Subcutaneous abdominal adipose tissue (tissue), 5 donors: Measurements from ENCODE around the gene MAST3.

Experiments
- H3K27ac ChIP-seq: one replicate; pipeline ENCODE4 v1.7.0; 2013; ENCODE audit warnings: low read depth, mild to moderate bottlenecking, inconsistent platforms, low read length, moderate library complexity
- H3K27me3 ChIP-seq, 5 donors: one replicate each; pipeline ENCODE4 v1.7.0; 2013; ENCODE audit warnings: low read length in 5 of 5, inconsistent platforms in 1 of 5; ENCODE audit not compliant: control insufficient read depth in 5 of 5, insufficient read depth in 4 of 5
- H3K36me3 ChIP-seq, 5 donors: one replicate each; pipeline ENCODE4 v1.7.0; 2013; ENCODE audit warnings: low read length in 5 of 5; ENCODE audit not compliant: control insufficient read depth in 5 of 5, insufficient read depth in 5 of 5
- H3K4me1 ChIP-seq, 5 donors: one replicate each; pipeline ENCODE4 v1.7.0; 2013; ENCODE audit warnings: low read length in 5 of 5, mild to moderate bottlenecking in 3 of 5, moderate library complexity in 1 of 5; ENCODE audit not compliant: control insufficient read depth in 5 of 5, insufficient read depth in 5 of 5
- H3K4me3 ChIP-seq, 5 donors: one replicate each; pipeline ENCODE4 v1.7.0; 2013; ENCODE audit warnings: low read length in 5 of 5, low read depth in 1 of 5
- H3K9ac ChIP-seq, 5 donors: one replicate each; pipeline ENCODE4 v1.7.0; 2013; ENCODE audit warnings: low read length in 5 of 5, mild to moderate bottlenecking in 4 of 5, moderate library complexity in 3 of 5
- H3K9me3 ChIP-seq, 5 donors: one replicate each; pipeline ENCODE4 v1.7.0; 2013; ENCODE audit warnings: low read length in 5 of 5; ENCODE audit not compliant: control insufficient read depth in 5 of 5
- donor health status: healthy.
- donor health status: healthy.
- donor health status: healthy.
- donor health status: healthy.
- donor health status: healthy.

The MAST3 gene

DNA sequence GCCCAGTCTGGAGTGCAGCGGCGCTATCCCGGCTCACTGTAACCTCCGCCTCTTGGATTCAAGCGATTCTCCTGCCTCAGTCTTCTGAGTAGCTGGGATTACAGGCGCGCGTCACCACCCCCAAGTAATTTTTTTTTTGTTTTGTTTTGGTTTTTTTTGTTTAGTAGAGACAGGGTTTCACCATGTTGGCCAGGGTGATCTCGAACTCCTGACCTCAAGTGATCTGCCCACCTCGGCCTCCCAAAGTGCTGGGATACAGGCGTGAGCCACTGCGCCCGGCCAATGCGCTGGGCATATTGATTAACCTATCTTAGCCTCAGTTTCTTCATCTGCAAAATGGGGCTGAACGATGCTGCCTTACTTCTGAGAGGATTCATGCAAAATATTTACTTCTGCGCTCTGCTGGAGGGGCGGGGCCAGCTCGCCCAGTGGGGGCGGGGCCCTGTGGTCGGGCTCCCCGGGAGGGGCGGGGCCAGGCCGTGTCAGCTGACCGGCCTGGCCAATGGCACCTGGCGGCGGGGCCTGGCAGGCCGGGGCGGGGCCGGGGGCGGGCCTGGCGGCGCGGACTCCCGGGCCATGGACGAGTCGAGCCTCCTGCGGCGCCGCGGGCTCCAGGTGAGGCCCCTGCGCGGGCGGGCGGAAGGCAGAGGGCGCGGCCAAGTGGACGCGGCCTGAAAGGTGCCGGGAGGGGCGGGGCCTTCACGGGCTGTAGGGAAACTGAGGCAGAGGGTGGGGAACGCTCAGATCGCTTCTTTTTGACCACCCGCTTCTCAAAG, at the start of gene MAST3:
Gene MAST3, plus strand, starts transcription at position 562 of the 776 bp plus-strand sequence. Its CDS starts 15 bp downstream, at position 577.
- H3K4me1 ChIP-seq, result peaks cover 0 to 26% (median 21%) of the 10 kb centered on the region in 5 donors
- peaks cover 0 to 13% (median 0%) of the 10 kb centered on the region in 5 donors for H3K27me3 ChIP-seq
- H3K36me3 ChIP-seq, result no peaks in the 10 kb centered on the region
- peak within 1 kb of the TSS; percentile 54 to 80 (median 71) for H3K4me3 ChIP-seq
- H3K9me3 ChIP-seq, result no peaks in the 10 kb centered on the region
- H3K9ac ChIP-seq, result peak within 1 kb of the TSS in 4 of 5 donors; percentile 55 to 84 (median 76)
- no peak within 1 kb of the TSS for H3K27ac ChIP-seq

GRCh38 chr19:18049385-18049784, 48.2 kb upstream of the MAST3 start:
- Histone ChIP-seq H3K4me3 (peak overlapping the region in 1 of 5 donors; percentile 22), H3K4me1 (peaks cover 0 to 47% (median 46%) of the 10 kb centered on the region in 5 donors), H3K27ac (peak overlapping the region; percentile 75)

GRCh38 chr19:18051887-18052286, 45.7 kb upstream of the MAST3 start:
- Histone ChIP-seq H3K9ac (peak overlapping the region in 1 of 5 donors; percentile 47), H3K27me3 (no peaks in the 10 kb centered on the region), H3K27ac (no peak overlapping the region), H3K4me1 (peaks cover 0 to 32% (median 27%) of the 10 kb centered on the region in 5 donors), H3K9me3 (no peaks in the 10 kb centered on the region), H3K4me3 (peak overlapping the region in 3 of 5 donors; percentile 27 to 55 (median 46)), H3K36me3 (no peaks in the 10 kb centered on the region)

More at GRCh38 chr19:18049385-18049784, 48.2 kb upstream of the MAST3 start:
- no peaks in the 10 kb centered on the region for H3K9me3 ChIP-seq
- no peaks in the 10 kb centered on the region for H3K36me3 ChIP-seq
- no peak overlapping the region for H3K9ac ChIP-seq
- no peaks in the 10 kb centered on the region for H3K27me3 ChIP-seq

GRCh38 chr19:18053576-18054219, 43.9 kb upstream of the MAST3 start:
- H3K9me3 ChIP-seq, result no peaks in the 10 kb centered on the region
- H3K9ac ChIP-seq, result no peak overlapping the region
- H3K36me3 ChIP-seq, result no peaks in the 10 kb centered on the region
- H3K4me1 ChIP-seq, result peaks cover 0 to 40% (median 36%) of the 10 kb centered on the region in 5 donors
- H3K27ac ChIP-seq, result no peak overlapping the region
- H3K27me3 ChIP-seq, result no peaks in the 10 kb centered on the region
- no peak overlapping the region for H3K4me3 ChIP-seq

DNA sequence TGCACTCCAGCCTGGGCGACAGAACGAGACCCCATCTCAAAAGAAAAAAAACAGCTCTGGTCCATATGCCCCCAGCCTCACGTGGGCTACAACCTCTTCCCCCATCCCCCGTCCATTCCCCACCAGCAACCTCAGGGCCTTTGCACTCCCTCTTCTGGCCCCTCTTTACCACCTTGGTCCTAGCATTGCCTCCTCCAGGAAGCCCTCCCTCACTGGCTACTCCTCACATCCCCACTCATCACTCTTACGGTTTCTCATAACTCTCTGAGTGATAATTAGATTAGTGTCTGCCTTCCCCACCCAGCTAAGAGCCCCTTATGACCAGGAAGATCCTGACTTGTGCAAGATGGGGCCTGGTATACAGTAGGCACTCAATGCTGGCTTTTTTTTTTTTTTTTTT, 41.6 kb upstream of the MAST3 start:
- Histone ChIP-seq H3K4me3 (no peak overlapping the region), H3K36me3 (no peaks in the 10 kb centered on the region), H3K4me1 (peaks cover 0 to 24% (median 22%) of the 10 kb centered on the region in 5 donors), H3K27ac (no peak overlapping the region), H3K27me3 (no peaks in the 10 kb centered on the region), H3K9me3 (no peaks in the 10 kb centered on the region), H3K9ac (no peak overlapping the region)

DNA sequence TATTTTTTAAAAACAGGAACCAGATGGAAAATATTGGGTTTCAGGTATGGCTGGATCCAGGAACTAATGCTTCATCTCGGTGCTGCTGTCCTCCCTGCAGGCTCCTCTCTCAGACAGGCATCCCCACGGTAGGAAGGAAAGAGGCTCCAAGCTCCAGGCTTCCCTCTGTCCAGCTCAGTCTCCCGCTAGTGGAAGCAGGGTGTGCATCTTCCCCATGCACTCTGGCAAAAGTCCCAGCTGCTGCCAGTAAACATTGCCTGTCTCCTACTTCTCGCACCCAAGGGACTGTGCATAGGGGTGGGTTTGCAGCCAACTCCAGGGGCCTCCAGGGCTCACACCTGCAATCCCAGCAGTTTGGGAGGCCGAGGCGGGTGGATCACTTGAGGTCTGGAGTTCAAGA, 40.0 kb upstream of the MAST3 start:
- no peaks in the 10 kb centered on the region for H3K27me3 ChIP-seq
- H3K4me3 ChIP-seq, result peak overlapping the region in 1 of 5 donors; percentile 52
- peaks cover 0 to 13% (median 13%) of the 10 kb centered on the region in 5 donors for H3K4me1 ChIP-seq
- H3K36me3 ChIP-seq, result no peaks in the 10 kb centered on the region
- H3K27ac ChIP-seq, result no peak overlapping the region
- H3K9ac ChIP-seq, result no peak overlapping the region
- H3K9me3 ChIP-seq, result no peaks in the 10 kb centered on the region

- Histone ChIP-seq H3K4me3 (peak overlapping the region in 4 of 5 donors; percentile 24 to 52 (median 38)), H3K9ac (peak overlapping the region in 3 of 5 donors; percentile 27 to 71 (median 58)), H3K27me3 (no peaks in the 10 kb centered on the region), H3K9me3 (no peaks in the 10 kb centered on the region), H3K27ac (peak overlapping the region; percentile 72), H3K36me3 (no peaks in the 10 kb centered on the region), H3K4me1 (peaks cover 0 to 13% (median 13%) of the 10 kb centered on the region in 5 donors)
Observed at GRCh38 chr19:18058208-18059009, 39.2 kb upstream of the MAST3 start.

- no peak overlapping the region for H3K4me3 ChIP-seq
- H3K27ac ChIP-seq, result no peak overlapping the region
- peaks cover 0 to 13% (median 13%) of the 10 kb centered on the region in 5 donors for H3K4me1 ChIP-seq
- no peak overlapping the region for H3K9ac ChIP-seq
- H3K9me3 ChIP-seq, result no peaks in the 10 kb centered on the region
- H3K36me3 ChIP-seq, result no peaks in the 10 kb centered on the region
- H3K27me3 ChIP-seq, result no peaks in the 10 kb centered on the region
Observed at GRCh38 chr19:18059297-18059696, 38.3 kb upstream of the MAST3 start.

GRCh38 chr19:18059902-18060301, 37.7 kb upstream of the MAST3 start:
- Histone ChIP-seq H3K9me3 (no peaks in the 10 kb centered on the region), H3K36me3 (no peaks in the 10 kb centered on the region), H3K27me3 (no peaks in the 10 kb centered on the region), H3K4me3 (no peak overlapping the region), H3K4me1 (peaks cover 0 to 13% (median 13%) of the 10 kb centered on the region in 5 donors), H3K27ac (no peak overlapping the region), H3K9ac (no peak overlapping the region)
